ENCODE data around the gene PP2D1. TPM values are rescaled to one million over a fixed set of nuclear protein-coding genes. Genes with fewer than 3 reads are reported as not detected.

Gene PP2D1
- total RNA-seq, 1 experiment from 2014 or later, result not detected

DNA sequence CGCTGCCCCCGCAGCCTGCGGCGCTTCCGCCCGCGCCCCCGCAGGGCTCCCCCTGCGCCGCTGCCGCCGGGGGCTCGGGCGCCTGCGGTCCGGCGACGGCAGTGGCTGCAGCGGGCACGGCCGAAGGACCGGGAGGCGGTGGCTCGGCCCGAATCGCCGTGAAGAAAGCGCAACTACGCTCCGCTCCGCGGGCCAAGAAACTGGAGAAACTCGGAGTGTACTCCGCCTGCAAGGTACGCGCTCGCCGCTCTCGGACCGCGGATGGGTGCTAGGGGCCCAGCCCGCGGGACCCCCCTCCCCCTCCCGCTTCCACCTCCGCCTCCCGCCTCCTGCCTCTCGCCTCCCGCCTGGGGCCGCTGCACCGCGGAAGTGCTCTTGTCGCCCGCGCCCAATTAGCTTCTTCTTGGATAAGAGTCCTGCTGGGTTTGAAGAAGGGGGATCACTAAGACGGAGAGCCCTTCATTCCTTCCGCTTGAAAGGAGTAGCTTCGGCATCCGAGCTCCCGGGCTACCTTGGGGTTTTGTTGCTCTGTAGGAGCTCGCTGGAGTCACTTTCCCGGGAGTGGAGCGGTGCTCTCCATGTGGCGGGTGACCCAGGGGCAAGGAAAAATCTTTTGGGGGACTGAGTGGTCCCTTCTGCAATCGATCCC lies 28.6 kb upstream of the PP2D1 start (continued):
- TF ChIP-seq EZH2 (IDR thresholded peaks at IDR 0.05), result no peak
- no peak for TF ChIP-seq POLR2AphosphoS5 (IDR thresholded peaks at IDR 0.05; ENCODE audit: low read depth, low read length)
- TF ChIP-seq SRF (IDR thresholded peaks at IDR 0.05; ENCODE audit: low read depth), result no peak
- no peak for TF ChIP-seq TCF7L2 (IDR thresholded peaks at IDR 0.05; ENCODE audit: borderline replicate concordance, extremely low read depth, insufficient read depth, insufficient read length)

- Histone ChIP-seq H3K9me2 (ENCODE audit: insufficient read depth) (no peaks in the 10 kb centered on the region), H4K20me1 (ENCODE audit: insufficient read depth) (no peaks in the 10 kb centered on the region), H3K79me2 (ENCODE audit: insufficient read depth, low read length) (no peaks in the 10 kb centered on the region), H3K9me3 (ENCODE audit: control insufficient read depth in 1 of 2, insufficient read depth in 1 of 2, low read depth in 1 of 2, low read length in 2 of 2) (no peaks in the 10 kb centered on the region), H3K36me3 (ENCODE audit: control insufficient read depth in 1 of 2, insufficient read depth in 2 of 2, low read length in 2 of 2) (no peaks in the 10 kb centered on the region), H3K4me3 (replicated peaks in 1 of 2; ENCODE audit: low read depth in 1 of 2, low read length in 2 of 2) (peak within 1 kb of the TSS; percentile 54 to 66), H3K27me3 (ENCODE audit: insufficient read depth, low read length) (no peaks in the 10 kb centered on the region), H3K4me1 (ENCODE audit: control insufficient read depth in 1 of 2, insufficient read depth in 2 of 2, low read length in 2 of 2) (peaks cover 8 to 20% of the 10 kb centered on the region in 2 experiments; a peak in 3 of 4 replicates), H3K4me2 (ENCODE audit: low read length) (peak within 1 kb of the TSS; percentile 100), H2AFZ (ENCODE audit: low read depth, low read length, poor library complexity, severe bottlenecking) (peak within 1 kb of the TSS; percentile 97), H3K27ac (ENCODE audit: low read depth, low read length) (peak within 1 kb of the TSS; percentile 53; the same call in 1 of the 2 replicates), H3K9ac (ENCODE audit: low read length) (peak within 1 kb of the TSS; percentile 33; the same call in 1 of the 2 replicates)
- intact Hi-C loops (cut with micrococcal nuclease), result loop anchor here (1.0 to 5.0 kb wide), 3 partner anchors 15 to 153 kb away; no protein-coding TSS in a partner anchor
- ATAC-seq, result peak; percentile 76
- TF ChIP-seq, protein P1, sequence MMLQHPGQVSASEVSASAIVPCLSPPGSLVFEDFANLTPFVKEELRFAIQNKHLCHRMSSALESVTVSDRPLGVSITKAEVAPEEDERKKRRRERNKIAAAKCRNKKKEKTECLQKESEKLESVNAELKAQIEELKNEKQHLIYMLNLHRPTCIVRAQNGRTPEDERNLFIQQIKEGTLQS (IDR thresholded peaks at IDR 0.05), result no peak
- TF ChIP-seq SIN3A (IDR thresholded peaks at IDR 0.05; ENCODE audit: low read depth), result peak; percentile 30; the same call in 1 of the 2 replicates
- no peak for TF ChIP-seq JUND (IDR thresholded peaks at IDR 0.05)
- TF ChIP-seq POLR2A (IDR thresholded peaks at IDR 0.05; ENCODE audit: borderline replicate concordance, extremely low read depth, insufficient read depth, insufficient read length), result no peak
- TF ChIP-seq CBX3 (IDR thresholded peaks at IDR 0.05; ENCODE audit: low read depth), result no peak
- TF ChIP-seq EZH2 (IDR thresholded peaks at IDR 0.05), result no peak
- no peak for TF ChIP-seq MAX (IDR thresholded peaks at IDR 0.05)
- no peak for TF ChIP-seq RAD21 (IDR thresholded peaks at IDR 0.05; ENCODE audit: low read depth)
- no peak for TF ChIP-seq ZFX (IDR thresholded peaks at IDR 0.05)
- no peak for TF ChIP-seq ZBTB33 (IDR thresholded peaks at IDR 0.05; ENCODE audit: extremely low read depth, insufficient replicate concordance, low read length)
- 0 out of 2 replicates have a peak, but pooled peaks have one; percentile 24 for TF ChIP-seq POLR2AphosphoS5 (IDR thresholded peaks at IDR 0.05; ENCODE audit: low read depth, low read length)
- TF ChIP-seq CTCF (IDR thresholded peaks at IDR 0.05 in 2 of 3, conservative IDR thresholded peaks at IDR 0.05 in 1 of 3; ENCODE audit: borderline replicate concordance in 1 of 3, insufficient read depth in 1 of 3, low read depth in 2 of 3, low read length in 2 of 3), result peak in 2 of 3 experiments; percentile 50 to 56; a peak in 4 of 6 replicates
- no peak for TF ChIP-seq ZNF274 (IDR thresholded peaks at IDR 0.05; ENCODE audit: low read depth, low read length)
- no peak for TF ChIP-seq CEBPB (IDR thresholded peaks at IDR 0.05; ENCODE audit: low read depth)
- no peak for TF ChIP-seq ELF1 (IDR thresholded peaks at IDR 0.05; ENCODE audit: borderline replicate concordance, low read depth)
- RAD21 ChIA-PET (ENCODE audit: low non-redundant PET in 1 of 2, low total read pairs in 2 of 2, uncharacterized antibody in 2 of 2, unreplicated experiment in 2 of 2), result no interaction called here
- no peak for DNase-seq (ENCODE audit: low read depth, low spot score)
- BruUV-seq (replicated peaks), result no TSS peak
- CTCF ChIA-PET, result interaction anchor here (1.6 kb wide), 1 partner anchor 10 kb away, joined by 3 read pairs; no protein-coding TSS in a partner anchor
- POLR2A ChIA-PET, result interaction anchor here (1.3 kb wide), 1 partner anchor 96 kb away, joined by 3 read pairs; no protein-coding TSS in a partner anchor
Observed at GRCh38 chr3:20039765-20040547, 27.9 kb upstream of the PP2D1 start, which contains the start of gene KAT2B. KAT2B (plus strand) TSS chr3:20040446; CDS start chr3:20040478, 32 bp downstream.
